Liver (tissue), 3 donors: ENCODE measurements around the gene HTR3E.

Source experiments
- RAD21 ChIP-seq, 2 donors: IDR thresholded peaks; 2 replicates each; pipeline ENCODE4 v1.6.1; 2016; ENCODE audit warnings: antibody characterized with exemption in 2 of 2, mild to moderate bottlenecking in 2 of 2
- TF ChIP-seq, protein P1 (sequence below): fragments of 150-350 bp; IDR thresholded peaks from 2 replicates; pipeline ENCODE4 v1.5.1; 2017; ENCODE audit warnings: improper control_type of control experiment, low read depth, low read length; ENCODE audit not compliant: missing input control
- donor health status: healthy.
- donor health status: healthy.

DNA sequence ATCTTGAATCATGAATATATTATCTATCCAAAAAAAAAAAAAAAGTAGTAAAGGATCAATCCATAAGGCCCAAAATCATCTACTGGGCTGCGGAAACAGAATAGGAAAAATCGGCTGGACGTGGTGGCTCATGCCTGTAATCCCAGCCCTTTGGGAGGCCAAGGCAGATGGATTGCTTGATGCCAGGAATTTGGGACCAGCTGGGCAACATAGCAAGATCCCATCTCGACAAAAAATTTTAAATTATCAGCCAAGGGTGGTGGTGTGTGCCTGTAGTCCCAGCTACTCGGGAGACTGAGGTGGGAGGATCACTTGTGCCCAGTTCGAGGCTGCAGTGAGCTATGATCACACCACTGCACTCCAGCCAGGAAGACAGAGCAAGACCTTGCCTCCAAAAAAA lies 52.3 kb downstream of the HTR3E start:
- TF ChIP-seq, protein P1, sequence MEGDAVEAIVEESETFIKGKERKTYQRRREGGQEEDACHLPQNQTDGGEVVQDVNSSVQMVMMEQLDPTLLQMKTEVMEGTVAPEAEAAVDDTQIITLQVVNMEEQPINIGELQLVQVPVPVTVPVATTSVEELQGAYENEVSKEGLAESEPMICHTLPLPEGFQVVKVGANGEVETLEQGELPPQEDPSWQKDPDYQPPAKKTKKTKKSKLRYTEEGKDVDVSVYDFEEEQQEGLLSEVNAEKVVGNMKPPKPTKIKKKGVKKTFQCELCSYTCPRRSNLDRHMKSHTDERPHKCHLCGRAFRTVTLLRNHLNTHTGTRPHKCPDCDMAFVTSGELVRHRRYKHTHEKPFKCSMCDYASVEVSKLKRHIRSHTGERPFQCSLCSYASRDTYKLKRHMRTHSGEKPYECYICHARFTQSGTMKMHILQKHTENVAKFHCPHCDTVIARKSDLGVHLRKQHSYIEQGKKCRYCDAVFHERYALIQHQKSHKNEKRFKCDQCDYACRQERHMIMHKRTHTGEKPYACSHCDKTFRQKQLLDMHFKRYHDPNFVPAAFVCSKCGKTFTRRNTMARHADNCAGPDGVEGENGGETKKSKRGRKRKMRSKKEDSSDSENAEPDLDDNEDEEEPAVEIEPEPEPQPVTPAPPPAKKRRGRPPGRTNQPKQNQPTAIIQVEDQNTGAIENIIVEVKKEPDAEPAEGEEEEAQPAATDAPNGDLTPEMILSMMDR, result no peak
- no peak for TF ChIP-seq RAD21 (IDR thresholded peaks at IDR 0.05)
